K562 (cell line): ENCODE results near the gene ALOXE3. TPM values are rescaled to one million over a fixed set of nuclear protein-coding genes. Genes with fewer than 3 reads are reported as not detected.
A peak's percentile ranks its signal among the peaks of the same experiment; 100 is the strongest.

Source experiments
- CSDE1 ChIP-seq, 2 experiments: fragments of 450-650 bp; IDR thresholded peaks; 2 replicates each; pipeline ENCODE4 v1.6.1; 2016; ENCODE audit warnings: mild to moderate bottlenecking in 1 of 2
- DEAF1 ChIP-seq: fragments of 450-650 bp; formaldehyde crosslinking; IDR thresholded peaks from 2 replicates; pipeline ENCODE4 v1.4.0; 2020; ENCODE audit warnings: mild to moderate bottlenecking, moderate library complexity
- E2F4 ChIP-seq: sonication (generic); formaldehyde crosslinking; IDR thresholded peaks from 2 replicates; pipeline ENCODE4 v1.8.0; 2022; ENCODE audit warnings: mild to moderate bottlenecking, low read depth, missing genetic modification reagents
- GTF3C2 ChIP-seq: IDR thresholded peaks from 3 replicates; pipeline ENCODE4 v1.6.1; 2011; ENCODE audit warnings: borderline replicate concordance, mild to moderate bottlenecking, moderate library complexity; ENCODE audit not compliant: insufficient read length; ENCODE audit errors: extremely low read depth
- HDAC1 ChIP-seq, 2 experiments: fragments of 450-650 bp; IDR thresholded peaks; 2 replicates each; pipeline ENCODE4 v1.6.1; 2016 to 2017; ENCODE audit warnings: inconsistent platforms in 1 of 2, mild to moderate bottlenecking in 1 of 2, moderate library complexity in 1 of 2
- MLLT1 ChIP-seq, 2 experiments: fragments of 450-650 bp; IDR thresholded peaks; 2 replicates each; pipeline ENCODE4 v1.6.1; 2016
- NFIC ChIP-seq: fragments of 450-650 bp; IDR thresholded peaks from 2 replicates; pipeline ENCODE4 v1.6.1; 2017; ENCODE audit warnings: mild to moderate bottlenecking, inconsistent platforms
- PCBP2 ChIP-seq: fragments of 200-400 bp; formaldehyde crosslinking; IDR thresholded peaks from 2 replicates; pipeline ENCODE4 v1.6.1; 2018; ENCODE audit warnings: low read length, low read depth, mild to moderate bottlenecking, moderate library complexity; ENCODE audit not compliant: poor library complexity, severe bottlenecking
- POLR3A ChIP-seq: IDR thresholded peaks from 2 replicates; pipeline ENCODE4 v1.6.1; 2011; ENCODE audit warnings: borderline replicate concordance, mild to moderate bottlenecking, moderate library complexity; ENCODE audit not compliant: insufficient read length, insufficient read depth; ENCODE audit errors: extremely low read depth
- POLR3G ChIP-seq: IDR thresholded peaks from 2 replicates; pipeline ENCODE4 v1.6.1; 2011; ENCODE audit not compliant: insufficient read length, insufficient replicate concordance; ENCODE audit errors: extremely low read depth
- PRDM10 ChIP-seq: fragments of 450-650 bp; IDR thresholded peaks from 2 replicates; pipeline ENCODE4 v1.6.1; 2018; ENCODE audit not compliant: partially characterized antibody
- PURB ChIP-seq: sonication (generic); formaldehyde crosslinking; IDR thresholded peaks from 2 replicates; pipeline ENCODE4 v1.9.0; 2021; ENCODE audit warnings: low read depth, mild to moderate bottlenecking, missing genetic modification reagents
- polyA plus RNA-seq, 8 experiments: library from polyadenylated mRNA; depleted of rRNA in 4 of 8; stranded (reverse) in 5 of 8; unstranded in 3 of 8; fragments of >200 nt; fragmentation: Nextera tagmentation in 2 of 8; fragmentation: Illumina TruSeq in 1 of 8; extraction: Ambion mirVana in 2 of 8; extraction: Trizol in 1 of 8; gene quantifications; 2 replicates each; pipeline versions ENCODE4 v1.2.1 to v1.2.3, GENCODE V29; 2011 to 2014; ENCODE audit warnings: inconsistent platforms in 1 of 8, missing spikeins in 1 of 8
- total RNA-seq, 7 experiments: library from RNA; depleted of rRNA in 6 of 7; stranded (reverse); fragments of >200 nt in 6 of 7; fragmentation: Illumina TruSeq in 2 of 7; extraction: Trizol in 2 of 7; gene quantifications; 2 replicates each; pipeline versions ENCODE4 v1.2.1 to v1.2.3, GENCODE V29; 2011 to 2021; ENCODE audit warnings: low replicate concordance in 1 of 7

The ALOXE3 gene
- total and polyA plus RNA-seq, 9 of the 15 experiments (the other 6 are each of a cell fraction or from before 2014, with no cell fraction given), result 0.04 TPM; not detected in 8

GRCh38 chr17:8118769-8119580 lies 661 bp upstream of the ALOXE3 start (continued):
- TF ChIP-seq MLLT1 (IDR thresholded peaks at IDR 0.05) (no peak), POLR3A (peak; percentile 92), CSDE1 (IDR thresholded peaks at IDR 0.05) (peak in 1 of 2 experiments; percentile 77; a peak in 2 of 4 replicates), POLR3G (peak; percentile 59), HDAC1 (IDR thresholded peaks at IDR 0.05) (peak in 1 of 2 experiments; percentile 73; a peak in 1 of 4 replicates), E2F4 (CRISPR knock-in tag) (no peak), PCBP2 (no peak), PRDM10 (peak; percentile 82), GTF3C2 (peak; percentile 75), PURB (CRISPR knock-in tag) (no peak), NFIC (peak; percentile 71), DEAF1 (CRISPR knock-in tag) (0 out of 2 replicates have a peak, but pooled peaks have one; percentile 30)
